Ishikawa (cell line): Measurements from ENCODE around the gene FIS1.

ENCODE experiments used
- CEBPB ChIP-seq: IDR thresholded peaks from 2 replicates; pipeline ENCODE4 v1.6.1; 2012
- CREB1 ChIP-seq: IDR thresholded peaks from 2 replicates; pipeline ENCODE4 v1.6.1; 2012; ENCODE audit warnings: low read depth
- EGR1 ChIP-seq: IDR thresholded peaks from 2 replicates; pipeline ENCODE4 v1.6.1; 2012
- EP300 ChIP-seq: IDR thresholded peaks from 2 replicates; pipeline ENCODE4 v1.6.1; 2012; ENCODE audit warnings: borderline replicate concordance
- FOXM1 ChIP-seq: IDR thresholded peaks from 2 replicates; pipeline ENCODE4 v1.6.1; 2012; ENCODE audit warnings: low read depth, borderline replicate concordance
- MAX ChIP-seq: IDR thresholded peaks from 2 replicates; pipeline ENCODE4 v1.6.1; 2012
- NFIC ChIP-seq: IDR thresholded peaks from 2 replicates; pipeline ENCODE4 v1.6.1; 2012
- RAD21 ChIP-seq: IDR thresholded peaks from 2 replicates; pipeline ENCODE4 v1.6.1; 2012; ENCODE audit warnings: low read depth
- TAF1 ChIP-seq: IDR thresholded peaks from 2 replicates; pipeline ENCODE4 v1.6.1; 2012; ENCODE audit warnings: low read depth, mild to moderate bottlenecking
- TCF12 ChIP-seq: IDR thresholded peaks from 2 replicates; pipeline ENCODE4 v1.6.1; 2012; ENCODE audit warnings: low read depth
- USF1 ChIP-seq: IDR thresholded peaks from 2 replicates; pipeline ENCODE4 v1.6.1; 2012
- YY1 ChIP-seq: IDR thresholded peaks from 2 replicates; pipeline ENCODE4 v1.6.1; 2012; ENCODE audit warnings: low read depth
- ZBTB7A ChIP-seq: IDR thresholded peaks from 2 replicates; pipeline ENCODE4 v1.6.1; 2012; ENCODE audit warnings: low read depth
- TF ChIP-seq, protein P1 (sequence below): IDR thresholded peaks from 2 replicates; pipeline ENCODE4 v1.6.1; 2012; ENCODE audit warnings: low read depth, mild to moderate bottlenecking

DNA sequence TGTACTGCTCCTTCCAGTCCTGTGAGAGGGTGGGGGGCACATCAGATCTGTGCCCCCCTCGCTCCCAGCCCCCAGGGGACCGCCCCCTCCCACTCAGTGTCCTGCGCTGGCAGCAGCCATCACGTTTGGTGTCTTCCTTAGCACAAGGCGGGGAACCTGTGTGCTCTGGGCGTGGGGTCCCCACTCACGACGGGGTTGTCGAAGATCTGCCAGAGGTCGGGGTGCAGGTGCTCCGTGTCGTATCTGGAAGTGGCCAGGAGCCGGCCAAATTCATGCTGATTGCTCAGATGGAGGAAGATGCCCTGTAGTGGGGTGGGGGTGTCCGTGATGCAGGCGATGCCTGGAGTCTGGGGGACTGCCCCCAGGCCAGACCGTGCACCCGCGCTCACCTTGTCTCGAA lies 34.7 kb downstream of the FIS1 start:
- TF ChIP-seq, protein P1, sequence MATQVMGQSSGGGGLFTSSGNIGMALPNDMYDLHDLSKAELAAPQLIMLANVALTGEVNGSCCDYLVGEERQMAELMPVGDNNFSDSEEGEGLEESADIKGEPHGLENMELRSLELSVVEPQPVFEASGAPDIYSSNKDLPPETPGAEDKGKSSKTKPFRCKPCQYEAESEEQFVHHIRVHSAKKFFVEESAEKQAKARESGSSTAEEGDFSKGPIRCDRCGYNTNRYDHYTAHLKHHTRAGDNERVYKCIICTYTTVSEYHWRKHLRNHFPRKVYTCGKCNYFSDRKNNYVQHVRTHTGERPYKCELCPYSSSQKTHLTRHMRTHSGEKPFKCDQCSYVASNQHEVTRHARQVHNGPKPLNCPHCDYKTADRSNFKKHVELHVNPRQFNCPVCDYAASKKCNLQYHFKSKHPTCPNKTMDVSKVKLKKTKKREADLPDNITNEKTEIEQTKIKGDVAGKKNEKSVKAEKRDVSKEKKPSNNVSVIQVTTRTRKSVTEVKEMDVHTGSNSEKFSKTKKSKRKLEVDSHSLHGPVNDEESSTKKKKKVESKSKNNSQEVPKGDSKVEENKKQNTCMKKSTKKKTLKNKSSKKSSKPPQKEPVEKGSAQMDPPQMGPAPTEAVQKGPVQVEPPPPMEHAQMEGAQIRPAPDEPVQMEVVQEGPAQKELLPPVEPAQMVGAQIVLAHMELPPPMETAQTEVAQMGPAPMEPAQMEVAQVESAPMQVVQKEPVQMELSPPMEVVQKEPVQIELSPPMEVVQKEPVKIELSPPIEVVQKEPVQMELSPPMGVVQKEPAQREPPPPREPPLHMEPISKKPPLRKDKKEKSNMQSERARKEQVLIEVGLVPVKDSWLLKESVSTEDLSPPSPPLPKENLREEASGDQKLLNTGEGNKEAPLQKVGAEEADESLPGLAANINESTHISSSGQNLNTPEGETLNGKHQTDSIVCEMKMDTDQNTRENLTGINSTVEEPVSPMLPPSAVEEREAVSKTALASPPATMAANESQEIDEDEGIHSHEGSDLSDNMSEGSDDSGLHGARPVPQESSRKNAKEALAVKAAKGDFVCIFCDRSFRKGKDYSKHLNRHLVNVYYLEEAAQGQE, result no peak
- no peak for TF ChIP-seq RAD21
- TF ChIP-seq EGR1, result no peak
- TF ChIP-seq FOXM1, result no peak
- no peak for TF ChIP-seq TCF12
- no peak for TF ChIP-seq EP300
- TF ChIP-seq YY1, result no peak
- no peak for TF ChIP-seq NFIC
- TF ChIP-seq USF1, result no peak
- TF ChIP-seq CEBPB, result no peak
- TF ChIP-seq CREB1, result no peak
- TF ChIP-seq TAF1, result no peak
- no peak for TF ChIP-seq ZBTB7A
- TF ChIP-seq MAX, result no peak
